ENCODE measurements around the gene CBX6.

Gene CBX6

DNA sequence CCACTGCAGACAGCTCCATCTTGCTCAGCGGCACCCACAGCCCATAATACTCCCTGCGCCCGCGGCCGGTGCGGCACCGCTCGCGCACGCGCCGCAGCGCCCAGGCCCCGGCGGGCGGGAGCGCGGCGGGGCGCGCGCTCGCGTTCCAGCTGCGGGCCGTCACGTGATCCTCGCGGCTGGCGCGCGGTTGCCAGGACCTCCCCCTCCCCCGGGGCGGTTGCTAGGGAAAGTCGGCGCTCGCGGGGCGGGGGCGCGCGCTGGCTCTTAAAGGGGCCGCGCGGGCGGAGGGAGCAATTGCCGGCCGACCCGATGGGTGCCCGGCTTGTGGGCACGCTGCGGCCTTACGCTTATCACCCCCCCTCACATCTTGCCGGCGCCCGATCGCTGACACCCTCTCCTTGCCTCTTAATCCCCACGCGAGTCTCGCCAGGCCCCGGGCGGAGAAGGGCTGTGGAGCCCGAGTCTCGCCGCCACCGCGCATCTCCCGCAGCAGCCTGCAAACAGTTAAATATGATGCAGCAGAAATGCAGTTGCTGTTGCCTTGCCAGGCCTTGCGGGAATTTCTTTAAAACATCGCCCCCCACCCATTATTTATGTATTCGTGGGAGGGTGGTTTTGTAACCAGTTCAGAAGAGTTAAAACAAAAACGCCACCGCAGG is at the start of gene CBX6 (continued):
- TF ChIP-seq, protein P1, sequence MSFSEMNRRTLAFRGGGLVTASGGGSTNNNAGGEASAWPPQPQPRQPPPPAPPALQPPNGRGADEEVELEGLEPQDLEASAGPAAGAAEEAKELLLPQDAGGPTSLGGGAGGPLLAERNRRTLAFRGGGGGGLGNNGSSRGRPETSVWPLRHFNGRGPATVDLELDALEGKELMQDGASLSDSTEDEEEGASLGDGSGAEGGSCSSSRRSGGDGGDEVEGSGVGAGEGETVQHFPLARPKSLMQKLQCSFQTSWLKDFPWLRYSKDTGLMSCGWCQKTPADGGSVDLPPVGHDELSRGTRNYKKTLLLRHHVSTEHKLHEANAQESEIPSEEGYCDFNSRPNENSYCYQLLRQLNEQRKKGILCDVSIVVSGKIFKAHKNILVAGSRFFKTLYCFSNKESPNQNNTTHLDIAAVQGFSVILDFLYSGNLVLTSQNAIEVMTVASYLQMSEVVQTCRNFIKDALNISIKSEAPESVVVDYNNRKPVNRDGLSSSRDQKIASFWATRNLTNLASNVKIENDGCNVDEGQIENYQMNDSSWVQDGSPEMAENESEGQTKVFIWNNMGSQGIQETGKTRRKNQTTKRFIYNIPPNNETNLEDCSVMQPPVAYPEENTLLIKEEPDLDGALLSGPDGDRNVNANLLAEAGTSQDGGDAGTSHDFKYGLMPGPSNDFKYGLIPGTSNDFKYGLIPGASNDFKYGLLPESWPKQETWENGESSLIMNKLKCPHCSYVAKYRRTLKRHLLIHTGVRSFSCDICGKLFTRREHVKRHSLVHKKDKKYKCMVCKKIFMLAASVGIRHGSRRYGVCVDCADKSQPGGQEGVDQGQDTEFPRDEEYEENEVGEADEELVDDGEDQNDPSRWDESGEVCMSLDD (tag by site-specific recombination; IDR thresholded peaks at IDR 0.05), result 0 out of 2 replicates have a peak, but pooled peaks have one; percentile 37
- TF ChIP-seq, protein P2, sequence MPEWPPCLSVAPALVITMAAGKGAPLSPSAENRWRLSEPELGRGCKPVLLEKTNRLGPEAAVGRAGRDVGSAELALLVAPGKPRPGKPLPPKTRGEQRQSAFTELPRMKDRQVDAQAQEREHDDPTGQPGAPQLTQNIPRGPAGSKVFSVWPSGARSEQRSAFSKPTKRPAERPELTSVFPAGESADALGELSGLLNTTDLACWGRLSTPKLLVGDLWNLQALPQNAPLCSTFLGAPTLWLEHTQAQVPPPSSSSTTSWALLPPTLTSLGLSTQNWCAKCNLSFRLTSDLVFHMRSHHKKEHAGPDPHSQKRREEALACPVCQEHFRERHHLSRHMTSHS (tag by site-specific recombination; IDR thresholded peaks at IDR 0.05), result 0 out of 2 replicates have a peak, but pooled peaks have one; percentile 15
- TF ChIP-seq ZFP69B (tag by site-specific recombination; IDR thresholded peaks at IDR 0.05), result peak; percentile 99
- TF ChIP-seq ZNF623 (tag by site-specific recombination; IDR thresholded peaks at IDR 0.05), result peak; percentile 2; the same call in 1 of the 2 replicates
- peak; percentile 84 for TF ChIP-seq ZFHX2 (tag by site-specific recombination; conservative IDR thresholded peaks at IDR 0.05)
- TF ChIP-seq BCL11A (tag by site-specific recombination; IDR thresholded peaks at IDR 0.05; ENCODE audit: low read depth), result 0 out of 2 replicates have a peak, but pooled peaks have one; percentile 15
- TF ChIP-seq ZNF24 (tag by site-specific recombination; IDR thresholded peaks at IDR 0.05), result peak; percentile 81
- no peak; the same call in 1 of the 2 replicates for TF ChIP-seq ZBTB1 (tag by site-specific recombination; IDR thresholded peaks at IDR 0.05)
- TF ChIP-seq, protein P3, sequence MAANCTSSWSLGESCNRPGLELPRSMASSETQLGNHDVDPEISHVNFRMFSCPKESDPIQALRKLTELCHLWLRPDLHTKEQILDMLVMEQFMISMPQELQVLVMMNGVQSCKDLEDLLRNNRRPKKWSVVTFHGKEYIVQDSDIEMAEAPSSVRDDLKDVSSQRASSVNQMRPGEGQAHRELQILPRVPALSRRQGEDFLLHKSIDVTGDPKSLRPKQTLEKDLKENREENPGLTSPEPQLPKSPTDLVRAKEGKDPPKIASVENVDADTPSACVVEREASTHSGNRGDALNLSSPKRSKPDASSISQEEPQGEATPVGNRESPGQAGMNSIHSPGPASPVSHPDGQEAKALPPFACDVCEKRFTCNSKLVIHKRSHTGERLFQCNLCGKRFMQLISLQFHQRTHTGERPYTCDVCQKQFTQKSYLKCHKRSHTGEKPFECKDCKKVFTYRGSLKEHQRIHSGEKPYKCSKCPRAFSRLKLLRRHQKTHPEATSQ (tag by site-specific recombination; IDR thresholded peaks at IDR 0.05), result no peak; the same call in none of the 2 replicates
- TF ChIP-seq ZNF561 (tag by site-specific recombination; IDR thresholded peaks at IDR 0.05; ENCODE audit: borderline replicate concordance), result peak; percentile 60; the same call in 1 of the 2 replicates
- TF ChIP-seq ZNF501 (tag by site-specific recombination; IDR thresholded peaks at IDR 0.05), result peak; percentile 80; the same call in 1 of the 2 replicates
- TF ChIP-seq ZNF660 (tag by site-specific recombination; IDR thresholded peaks at IDR 0.05), result 0 out of 2 replicates have a peak, but pooled peaks have one; percentile 21
- TF ChIP-seq YY2 (tag by site-specific recombination; IDR thresholded peaks at IDR 0.05), result peak; percentile 51; the same call in 1 of the 2 replicates

DNA sequence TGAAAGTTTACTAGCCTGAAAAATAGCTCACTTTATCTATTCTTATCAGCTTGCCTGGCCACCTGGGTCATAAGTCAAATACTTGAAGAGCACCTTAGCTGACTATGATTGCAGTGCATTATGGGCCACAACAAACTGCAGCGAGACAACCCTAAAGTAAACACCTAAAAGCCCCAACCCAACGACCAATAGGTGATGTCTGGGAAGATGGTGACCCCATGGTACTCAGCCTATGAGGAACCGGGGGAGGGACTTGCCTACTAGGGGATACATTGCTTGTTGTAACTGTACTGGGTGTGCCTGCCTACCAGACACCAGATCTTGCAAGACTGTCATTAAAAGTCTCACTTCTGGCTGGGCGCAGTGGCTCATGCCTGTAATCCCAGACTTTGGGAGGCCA is 49.8 kb upstream of the CBX6 start:
- TF ChIP-seq ZNF707 (tag by site-specific recombination; IDR thresholded peaks at IDR 0.05) (no peak), ZNF560 (tag by site-specific recombination; IDR thresholded peaks at IDR 0.05; ENCODE audit: borderline replicate concordance) (no peak), ZNF571 (tag by site-specific recombination; IDR thresholded peaks at IDR 0.05) (no peak), ZNF23 (tag by site-specific recombination; IDR thresholded peaks at IDR 0.05; ENCODE audit: borderline replicate concordance) (no peak), ZNF202 (tag by site-specific recombination; IDR thresholded peaks at IDR 0.05; ENCODE audit: borderline replicate concordance) (no peak), ZNF830 (tag by site-specific recombination; IDR thresholded peaks at IDR 0.05; ENCODE audit: low read depth) (no peak), ZNF121 (tag by site-specific recombination; IDR thresholded peaks at IDR 0.05) (no peak), ZSCAN23 (tag by site-specific recombination; IDR thresholded peaks at IDR 0.05) (no peak), ZNF292 (tag by site-specific recombination; IDR thresholded peaks at IDR 0.05; ENCODE audit: borderline replicate concordance, low read depth) (no peak), ZNF140 (tag by site-specific recombination; IDR thresholded peaks at IDR 0.05) (no peak), ZNF837 (tag by site-specific recombination; IDR thresholded peaks at IDR 0.05) (no peak)
- TF ChIP-seq, protein P4, sequence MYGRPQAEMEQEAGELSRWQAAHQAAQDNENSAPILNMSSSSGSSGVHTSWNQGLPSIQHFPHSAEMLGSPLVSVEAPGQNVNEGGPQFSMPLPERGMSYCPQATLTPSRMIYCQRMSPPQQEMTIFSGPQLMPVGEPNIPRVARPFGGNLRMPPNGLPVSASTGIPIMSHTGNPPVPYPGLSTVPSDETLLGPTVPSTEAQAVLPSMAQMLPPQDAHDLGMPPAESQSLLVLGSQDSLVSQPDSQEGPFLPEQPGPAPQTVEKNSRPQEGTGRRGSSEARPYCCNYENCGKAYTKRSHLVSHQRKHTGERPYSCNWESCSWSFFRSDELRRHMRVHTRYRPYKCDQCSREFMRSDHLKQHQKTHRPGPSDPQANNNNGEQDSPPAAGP (tag by site-specific recombination; IDR thresholded peaks at IDR 0.05), result no peak
- TF ChIP-seq, protein P5, sequence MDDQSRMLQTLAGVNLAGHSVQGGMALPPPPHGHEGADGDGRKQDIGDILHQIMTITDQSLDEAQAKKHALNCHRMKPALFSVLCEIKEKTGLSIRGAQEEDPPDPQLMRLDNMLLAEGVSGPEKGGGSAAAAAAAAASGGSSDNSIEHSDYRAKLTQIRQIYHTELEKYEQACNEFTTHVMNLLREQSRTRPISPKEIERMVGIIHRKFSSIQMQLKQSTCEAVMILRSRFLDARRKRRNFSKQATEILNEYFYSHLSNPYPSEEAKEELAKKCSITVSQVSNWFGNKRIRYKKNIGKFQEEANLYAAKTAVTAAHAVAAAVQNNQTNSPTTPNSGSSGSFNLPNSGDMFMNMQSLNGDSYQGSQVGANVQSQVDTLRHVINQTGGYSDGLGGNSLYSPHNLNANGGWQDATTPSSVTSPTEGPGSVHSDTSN (CRISPR knock-in tag; IDR thresholded peaks at IDR 0.05), result no peak
- TF ChIP-seq, protein P6, sequence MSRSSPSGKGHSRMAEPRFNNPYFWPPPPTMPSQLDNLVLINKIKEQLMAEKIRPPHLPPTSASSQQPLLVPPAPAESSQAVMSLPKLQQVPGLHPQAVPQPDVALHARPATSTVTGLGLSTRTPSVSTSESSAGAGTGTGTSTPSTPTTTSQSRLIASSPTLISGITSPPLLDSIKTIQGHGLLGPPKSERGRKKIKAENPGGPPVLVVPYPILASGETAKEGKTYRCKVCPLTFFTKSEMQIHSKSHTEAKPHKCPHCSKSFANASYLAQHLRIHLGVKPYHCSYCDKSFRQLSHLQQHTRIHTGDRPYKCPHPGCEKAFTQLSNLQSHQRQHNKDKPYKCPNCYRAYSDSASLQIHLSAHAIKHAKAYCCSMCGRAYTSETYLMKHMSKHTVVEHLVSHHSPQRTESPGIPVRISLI (tag by site-specific recombination; IDR thresholded peaks at IDR 0.05), result no peak

More for the DNA sequence above, 49.8 kb upstream of the CBX6 start:
- Histone ChIP-seq H3K4me1 (ENCODE audit: control insufficient read depth, insufficient read depth, low read length) (peaks cover 17% of the 10 kb centered on the region), H3K36me3 (ENCODE audit: control insufficient read depth in 2 of 2, insufficient read depth in 1 of 2, low read length in 2 of 2) (no peaks in the 10 kb centered on the region), H3K27ac (ENCODE audit: extremely low read depth, low read depth, low read length) (no peak overlapping the region), H3K9me3 (ENCODE audit: control insufficient read depth, insufficient read depth, low read depth, low read length) (no peaks in the 10 kb centered on the region), H3K4me3 (ENCODE audit: low read depth, low read length) (no peak overlapping the region)
- CTCF ChIA-PET, result interaction anchor here (0.7 to 2.1 kb wide), 3 partner anchors 51 to 665 kb away, joined by 3 to 17 read pairs (median 4); partner anchors contain the start of gene CBX6
- POLR2A ChIA-PET, result no interaction called here

Measured in HEK293 (cell line).